ENCODE data around the gene FANCG. TPM values are rescaled to one million over a fixed set of nuclear protein-coding genes. Genes with fewer than 3 reads are reported as not detected.

FANCG gene
- 155 TPM for polyA plus RNA-seq (2012; ENCODE audit: insufficient read depth, insufficient read length)

- peak; percentile 86 for DNase-seq (ENCODE audit: low read depth, low spot score)
- peak within 1 kb of the TSS; percentile 96 for H3K4me3 ChIP-seq (ENCODE audit: low read length)
Observed at GRCh38 chr9:35079426-35080341, at the start of gene FANCG. Gene FANCG (minus strand): TSS chr9:35079942. CDS start chr9:35079524, 418 bp downstream.

- DNase-seq (ENCODE audit: low read depth, low spot score) = peak; percentile 90
- peak overlapping the region; percentile 62 for H3K4me3 ChIP-seq (ENCODE audit: low read length)
Observed at GRCh38 chr9:35116898-35117551, 37.3 kb upstream of the FANCG start.

GRCh38 chr9:35116539-35116897, 36.8 kb upstream of the FANCG start:
- H3K4me3 ChIP-seq (ENCODE audit: low read length) = peak overlapping the region; percentile 62
- DNase-seq (ENCODE audit: low read depth, low spot score) = no peak

- peak within 1 kb of the TSS; percentile 62 for H3K4me3 ChIP-seq (ENCODE audit: low read length)
- DNase-seq (ENCODE audit: low read depth, low spot score) = peak; percentile 93
Observed at GRCh38 chr9:35115680-35116538, 36.2 kb upstream of the FANCG start, which contains the start of gene ATOSB. Gene ATOSB (minus strand): TSS chr9:35115862. CDS start chr9:35108274, 7,588 bp downstream.

- DNase-seq (ENCODE audit: low read depth, low spot score) = no peak
- H3K4me3 ChIP-seq (ENCODE audit: low read length) = peak overlapping the region; percentile 62
Observed at GRCh38 chr9:35114840-35115628, 35.3 kb upstream of the FANCG start.

GRCh38 chr9:35114113-35114839, 34.5 kb upstream of the FANCG start:
- peak; percentile 89 for DNase-seq (ENCODE audit: low read depth, low spot score)
- peak overlapping the region; percentile 62 for H3K4me3 ChIP-seq (ENCODE audit: low read length)

- no peak for DNase-seq (ENCODE audit: low read depth, low spot score)
- H3K4me3 ChIP-seq (ENCODE audit: low read length) = no peak overlapping the region
Observed at GRCh38 chr9:35112257-35113020, 32.7 kb upstream of the FANCG start.

GRCh38 chr9:35111001-35111933, 31.5 kb upstream of the FANCG start:
- H3K4me3 ChIP-seq (ENCODE audit: low read length) = peak overlapping the region; percentile 56
- DNase-seq (ENCODE audit: low read depth, low spot score) = peak; percentile 97

GRCh38 chr9:35110327-35110761, 30.6 kb upstream of the FANCG start:
- no peak for DNase-seq (ENCODE audit: low read depth, low spot score)
- H3K4me3 ChIP-seq (ENCODE audit: low read length) = no peak overlapping the region

GRCh38 chr9:35108946-35109575, 29.3 kb upstream of the FANCG start:
- no peak overlapping the region for H3K4me3 ChIP-seq (ENCODE audit: low read length)
- DNase-seq (ENCODE audit: low read depth, low spot score) = no peak

GRCh38 chr9:35108461-35108860, 28.7 kb upstream of the FANCG start:
- no peak overlapping the region for H3K4me3 ChIP-seq (ENCODE audit: low read length)
- DNase-seq (ENCODE audit: low read depth, low spot score) = no peak

- no peak for DNase-seq (ENCODE audit: low read depth, low spot score)
- H3K4me3 ChIP-seq (ENCODE audit: low read length) = no peak overlapping the region
Observed at GRCh38 chr9:35107297-35108290, 27.9 kb upstream of the FANCG start.

- no peak for DNase-seq (ENCODE audit: low read depth, low spot score)
- no peak overlapping the region for H3K4me3 ChIP-seq (ENCODE audit: low read length)
Observed at GRCh38 chr9:35106343-35106730, 26.6 kb upstream of the FANCG start.

- no peak for DNase-seq (ENCODE audit: low read depth, low spot score)
- H3K4me3 ChIP-seq (ENCODE audit: low read length) = no peak overlapping the region
Observed at GRCh38 chr9:35105571-35106342, 26.0 kb upstream of the FANCG start.
